A549 (cell line): ENCODE data around the gene SLC2A4RG. TPM values are rescaled to one million over a fixed set of nuclear protein-coding genes. Genes with fewer than 3 reads are reported as not detected.

Experiments
- ATAC-seq, 2 experiments: fragments of 200-7000 bp in 1 of 2; fragments of >200 bp in 1 of 2; cut with Nextera tagmentation in 1 of 2; cut with Tn5 transposase in 1 of 2; 3 replicates each; pipeline versions ENCODE4 v1.8.0 to v1.9.1; 2018 to 2020; ENCODE audit warnings: mild to moderate bottlenecking in 1 of 2, moderate library complexity in 1 of 2
- CTCF ChIA-PET: fragments of 300-600 bp; sonication (Branson Sonifier 250); formaldehyde crosslinking; extraction: SDS; loops from one replicate; lab custom pipeline; 2021; ENCODE audit warnings: antibody characterized with exemption, inconsistent platforms; lab: Yijun Ruan, JAX
- POLR2A ChIA-PET: fragments of 350-600 bp; formaldehyde crosslinking; extraction: SDS; loops from one replicate; lab custom pipeline; 2021; ENCODE audit warnings: antibody characterized with exemption, inconsistent platforms; lab: Yijun Ruan, JAX
- DNase-seq, 2 experiments: peaks; one replicate each; pipeline versions ENCODE4 v3.0.0 to v3.0.0-alpha.2; 2011 to 2016; ENCODE audit warnings: low read depth in 1 of 2, low spot score in 1 of 2
- FAIRE-seq: peaks from 2 replicates; lab custom pipeline; 2011; peaks lifted over from hg19 to GRCh38; lab: Jason Lieb, UNC
- H3K27ac ChIP-seq, 2 experiments: fragments of >200 bp; sonication (Bioruptor Twin); formaldehyde crosslinking; 3 replicates each; pipeline ENCODE4 v1.5.1; 2016 to 2017
- H3K4me1 ChIP-seq: fragments of >200 bp; sonication (Bioruptor Twin); formaldehyde crosslinking; 3 replicates; pipeline ENCODE4 v1.6.1; 2016
- H3K4me2 ChIP-seq: fragments of >200 bp; sonication (Bioruptor Twin); formaldehyde crosslinking; 3 replicates; pipeline ENCODE4 v1.6.1; 2016
- H3K4me3 ChIP-seq: fragments of >200 bp; sonication (Bioruptor Twin); formaldehyde crosslinking; 3 replicates; pipeline ENCODE4 v1.5.1; 2016
- H3K9me3 ChIP-seq: fragments of >200 bp; sonication (Bioruptor Twin); formaldehyde crosslinking; 3 replicates; pipeline ENCODE4 v1.6.1; 2016
- CHD4 ChIP-seq: fragments of 200-600 bp; sonication (generic); IDR thresholded peaks from 2 replicates; pipeline ENCODE4 v1.6.1; 2016; ENCODE audit warnings: antibody characterized with exemption, mild to moderate bottlenecking, borderline replicate concordance
- EHMT2 ChIP-seq: fragments of 200-600 bp; sonication (generic); IDR thresholded peaks from 2 replicates; pipeline ENCODE4 v1.6.1; 2016; ENCODE audit warnings: antibody characterized with exemption, low read depth, mild to moderate bottlenecking, moderate library complexity
- ELK1 ChIP-seq: fragments of 150-350 bp; IDR thresholded peaks from 2 replicates; pipeline ENCODE4 v1.6.1; 2014; ENCODE audit warnings: low read depth, mild to moderate bottlenecking, low read length
- GATA3 ChIP-seq: IDR thresholded peaks from 2 replicates; pipeline ENCODE4 v1.6.1; 2012; ENCODE audit warnings: borderline replicate concordance
- HDAC2 ChIP-seq: fragments of 200-600 bp; sonication (generic); IDR thresholded peaks from 2 replicates; pipeline ENCODE4 v1.6.1; 2016
- HEYL ChIP-seq: fragments of 250-450 bp; sonication (Bioruptor Pico); IDR thresholded peaks from 2 replicates; pipeline ENCODE4 v1.8.0; 2021; ENCODE audit warnings: mild to moderate bottlenecking, moderate library complexity
- HMGXB4 ChIP-seq: fragments of 250-450 bp; sonication (Bioruptor Pico); IDR thresholded peaks from 2 replicates; pipeline ENCODE4 v1.5.0; 2021; ENCODE audit warnings: mild to moderate bottlenecking, moderate library complexity, borderline replicate concordance
- HOXB5 ChIP-seq: fragments of 250-450 bp; sonication (Bioruptor Pico); IDR thresholded peaks from 2 replicates; pipeline ENCODE4 v1.5.0; 2020; ENCODE audit warnings: mild to moderate bottlenecking, moderate library complexity
- JUNB ChIP-seq: fragments of >200 bp; sonication (Bioruptor Twin); formaldehyde crosslinking; IDR thresholded peaks from 2 replicates; pipeline ENCODE4 v1.6.1; 2016
- KDM1A ChIP-seq: fragments of 200-600 bp; sonication (generic); IDR thresholded peaks from 2 replicates; pipeline ENCODE4 v1.6.1; 2016; ENCODE audit warnings: low read depth, mild to moderate bottlenecking
- MYC ChIP-seq: IDR thresholded peaks from 2 replicates; pipeline ENCODE4 v1.6.1; 2012; ENCODE audit warnings: mild to moderate bottlenecking, inconsistent platforms, low read length, improper control_type of control experiment, borderline replicate concordance
- NR3C1 ChIP-seq: fragments of >200 bp; sonication (Bioruptor Twin); formaldehyde crosslinking; IDR thresholded peaks from 3 replicates; pipeline ENCODE4 v1.6.1; 2017
- PBX3 ChIP-seq: IDR thresholded peaks from 2 replicates; pipeline ENCODE4 v1.6.1; 2012
- POLR2A ChIP-seq: IDR thresholded peaks from 2 replicates; pipeline ENCODE4 v1.6.1; 2012; ENCODE audit warnings: mild to moderate bottlenecking, low read length
- RAD21 ChIP-seq, 2 experiments: fragments of >200 bp in 1 of 2; sonication (Bioruptor Twin) in 1 of 2; formaldehyde crosslinking in 1 of 2; IDR thresholded peaks in 1 of 2; conservative IDR thresholded peaks in 1 of 2; 2 replicates in 1 of 2; 3 replicates in 1 of 2; pipeline ENCODE4 v1.6.1; 2012 to 2018; ENCODE audit warnings: inconsistent platforms in 1 of 2
- REST ChIP-seq: fragments of 200-600 bp; sonication (generic); IDR thresholded peaks from 2 replicates; pipeline ENCODE4 v1.6.1; 2016; ENCODE audit warnings: antibody characterized with exemption, mild to moderate bottlenecking, moderate library complexity
- RNF2 ChIP-seq: fragments of 200-600 bp; sonication (generic); IDR thresholded peaks from 2 replicates; pipeline ENCODE4 v1.6.1; 2016; ENCODE audit warnings: low read depth, mild to moderate bottlenecking, antibody characterized with exemption, moderate library complexity, borderline replicate concordance
- SMC3 ChIP-seq: fragments of >200 bp; sonication (Bioruptor Twin); formaldehyde crosslinking; IDR thresholded peaks from 3 replicates; pipeline ENCODE4 v1.6.1; 2018; ENCODE audit warnings: inconsistent platforms
- TFCP2L1 ChIP-seq: fragments of 250-450 bp; sonication (Bioruptor Pico); IDR thresholded peaks from 2 replicates; pipeline ENCODE4 v1.5.0; 2021; ENCODE audit warnings: mild to moderate bottlenecking
- ZC3H11A ChIP-seq: fragments of 450-650 bp; IDR thresholded peaks from 2 replicates; pipeline ENCODE4 v1.6.1; 2014; ENCODE audit warnings: antibody characterized with exemption, mild to moderate bottlenecking
- ZSCAN20 ChIP-seq: fragments of 250-450 bp; sonication (Bioruptor Pico); IDR thresholded peaks from 2 replicates; pipeline ENCODE4 v1.8.0; 2022; ENCODE audit warnings: mild to moderate bottlenecking, moderate library complexity
- WGBS: methylation state at CpG from one replicate; pipeline ENCODE4 v1.1.6; 2017; ENCODE audit errors: missing lambda C conversion rate; 5-methylcytosine and 5-hydroxymethylcytosine counted together
- polyA plus RNA-seq, 4 experiments: library from polyadenylated mRNA; depleted of rRNA in 3 of 4; stranded (reverse); fragments of >200 nt; fragmentation: RNase III in 1 of 4; extraction: RNeasy Plus Mini Kit Qiagen cat#74134 plus additional on column Dnase treatment in 1 of 4; gene quantifications; 2 replicates in 3 of 4; 3 replicates in 1 of 4; pipeline ENCODE4 v1.2.3, GENCODE V29; 2011 to 2017

The SLC2A4RG gene
- polyA plus RNA-seq, 2 of the 4 experiments (the other 2 are of a cell fraction) = 28.1 to 64.6 TPM

GRCh38 chr20:63753381-63753780, 13.8 kb downstream of the SLC2A4RG start (continued):
- TF ChIP-seq RAD21 (conservative IDR thresholded peaks at IDR 0.05 in 1 of 2, IDR thresholded peaks at IDR 0.05 in 1 of 2) = no peak
- TF ChIP-seq TFCP2L1 (CRISPR knock-in tag) = no peak
- TF ChIP-seq RNF2 = no peak
- TF ChIP-seq ZC3H11A = no peak
- TF ChIP-seq HDAC2 = no peak

GRCh38 chr20:63754008-63754407, 14.4 kb downstream of the SLC2A4RG start:
- no peak for FAIRE-seq
- POLR2A ChIA-PET = no interaction called here
- CTCF ChIA-PET = interaction anchor here (1.9 kb wide), 1 partner anchor 22 kb away, joined by 5 read pairs; no protein-coding TSS in a partner anchor

More at GRCh38 chr20:63754008-63754407, 14.4 kb downstream of the SLC2A4RG start:
- H3K4me3 ChIP-seq = no peak overlapping the region
- DNase-seq = no peak
- WGBS = 76% methylated on average over 16 of the region's 16 CpGs
- H3K27ac ChIP-seq = no peak overlapping the region
- no peak overlapping the region for H3K4me2 ChIP-seq
- TF ChIP-seq HMGXB4 (CRISPR knock-in tag) (no peak), ZSCAN20 (no peak), EHMT2 (no peak), CHD4 (no peak), GATA3 (no peak), POLR2A (no peak), KDM1A (no peak), MYC (no peak), REST (no peak), ELK1 (no peak), SMC3 (no peak), PBX3 (no peak), NR3C1 (no peak), ZC3H11A (no peak), HEYL (CRISPR knock-in tag) (no peak), HOXB5 (CRISPR knock-in tag) (no peak), JUNB (no peak)
- H3K4me1 ChIP-seq = no peaks in the 10 kb centered on the region
- no peak for ATAC-seq
- no peaks in the 10 kb centered on the region for H3K9me3 ChIP-seq
